CD4-positive, alpha-beta T cell (primary cell): ENCODE measurements around the gene ARHGEF6. TPM values are rescaled to one million over a fixed set of nuclear protein-coding genes. Genes with fewer than 3 reads are reported as not detected.
A peak's percentile ranks its signal among the peaks of the same experiment; 100 is the strongest.

ENCODE experiments used
- ATAC-seq: fragments of 200-7000 bp; cut with Tn5 transposase; one replicate; pipeline ENCODE4 v1.10.0; 2022; ENCODE audit warnings: mild to moderate bottlenecking; ENCODE audit not compliant: poor library complexity
- CTCF ChIA-PET: fragments of 350-600 bp; sonication (Branson Sonifier 250); formaldehyde crosslinking; loops from one replicate; lab custom pipeline; 2021; ENCODE audit warnings: antibody characterized with exemption, inconsistent platforms; lab: Charles Lee
- POLR2A ChIA-PET: fragments of 350-600 bp; sonication (Branson Sonifier 250); formaldehyde crosslinking; loops from one replicate; lab custom pipeline; 2021; ENCODE audit warnings: antibody characterized with exemption, inconsistent platforms; lab: Charles Lee
- DNase-seq, 14 experiments: peaks; one replicate each; pipeline ENCODE4 v3.0.0-alpha.2; 2013 to 2020; ENCODE audit warnings: mixed read lengths in 2 of 14
- H3K27ac ChIP-seq, 2 donors: one replicate each; pipeline versions ENCODE4 v1.5.1 to v1.7.0; 2013; ENCODE audit warnings: low read length in 2 of 2, low read depth in 1 of 2, mild to moderate bottlenecking in 1 of 2
- H3K27me3 ChIP-seq, 2 experiments: 1 replicate in 1 of 2; 2 replicates in 1 of 2; pipeline versions ENCODE4 v1.6.1 to v1.7.0; 2013; ENCODE audit warnings: low read length in 2 of 2, control low read depth in 1 of 2, mild to moderate bottlenecking in 1 of 2, moderate library complexity in 1 of 2; ENCODE audit not compliant: insufficient read depth in 2 of 2, control insufficient read depth in 1 of 2
- H3K36me3 ChIP-seq: one replicate; pipeline ENCODE4 v1.6.1; 2013; ENCODE audit warnings: low read length, control low read depth; ENCODE audit not compliant: insufficient read depth
- H3K4me1 ChIP-seq: one replicate; pipeline ENCODE4 v1.6.1; 2013; ENCODE audit warnings: low read length, control low read depth; ENCODE audit not compliant: insufficient read depth
- H3K4me3 ChIP-seq: one replicate; pipeline ENCODE4 v1.5.1; 2013; ENCODE audit warnings: mild to moderate bottlenecking, low read length, moderate library complexity
- H3K9me3 ChIP-seq, 2 experiments: 1 replicate in 1 of 2; 2 replicates in 1 of 2; pipeline versions ENCODE4 v1.6.1 to v1.7.0; 2013; ENCODE audit warnings: low read length in 2 of 2, mild to moderate bottlenecking in 2 of 2, control low read depth in 1 of 2, moderate library complexity in 1 of 2; ENCODE audit not compliant: control insufficient read depth in 1 of 2, insufficient read depth in 1 of 2
- H3K27ac Mint-ChIP-seq: one replicate; pipeline ENCODE4 v1.8.0; 2020; ENCODE audit warnings: mixed read lengths
- H3K27me3 Mint-ChIP-seq: one replicate; pipeline ENCODE4 v1.8.0; 2021; ENCODE audit warnings: mixed read lengths
- H3K36me3 Mint-ChIP-seq: one replicate; pipeline ENCODE4 v1.8.0; 2021; ENCODE audit warnings: low read depth, mixed read lengths
- H3K4me1 Mint-ChIP-seq: one replicate; pipeline ENCODE4 v1.8.0; 2021; ENCODE audit warnings: low read depth, mixed read lengths
- H3K4me3 Mint-ChIP-seq: one replicate; pipeline ENCODE4 v1.8.0; 2020; ENCODE audit warnings: mild to moderate bottlenecking, mixed read lengths
- H3K9me3 Mint-ChIP-seq: one replicate; pipeline ENCODE4 v1.8.0; 2020; ENCODE audit warnings: mixed read lengths
- intact Hi-C, 2 experiments: fragments of 100-400 bp; cut with DNase I in 1 of 2; cut with micrococcal nuclease in 1 of 2; formaldehyde crosslinking; loops; one replicate each; pipeline versions ENCODE4 v1.15.1 to v1.9.0; 2023 to 2025; cut with DNase I, micrococcal nuclease
- total RNA-seq, 174 experiments: library from RNA in 2 of 174; stranded (reverse) in 2 of 174; gene quantifications; one replicate each; pipeline ENCODE4 v1.2.3 and lab custom pipeline; 2021 to 2026
- TF ChIP-seq, protein P1 (sequence below): fragments of 200-600 bp; IDR thresholded peaks from one replicate; pipeline ENCODE4 v1.8.0; 2022; ENCODE audit warnings: antibody characterized with exemption, mild to moderate bottlenecking

Gene ARHGEF6
- total RNA-seq, 2 experiments from 2014 or later = 43.3 to 45.3 TPM

DNA sequence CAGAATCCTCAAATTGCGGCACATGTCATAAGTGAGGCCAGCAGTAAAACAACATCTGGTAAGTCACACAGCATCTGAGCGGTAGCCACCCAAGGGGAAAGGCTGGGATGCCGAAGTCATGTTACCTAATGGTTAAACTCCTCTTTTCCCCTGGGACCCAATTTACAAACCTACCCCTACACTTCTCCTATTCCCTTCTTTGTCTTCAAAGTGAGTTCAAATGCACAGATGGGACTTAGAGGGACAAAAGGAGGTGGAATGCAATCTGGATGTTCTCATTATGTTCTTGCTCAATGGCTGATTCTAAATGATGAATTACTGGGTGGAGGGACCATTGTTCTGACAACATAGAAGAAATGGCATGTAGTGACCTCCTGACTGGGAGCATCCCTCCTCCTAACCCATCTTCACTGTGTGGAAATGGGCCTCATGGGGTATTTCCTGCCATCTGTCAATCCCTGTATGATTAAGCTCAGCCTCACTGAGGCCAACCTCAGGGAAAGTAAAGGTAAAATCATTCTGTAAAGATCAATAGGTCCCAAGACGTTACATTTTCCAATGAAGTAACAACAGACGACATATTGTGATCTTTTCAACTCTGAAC is 124.3 kb downstream of the ARHGEF6 start:
- DNase-seq = no peak
- POLR2A ChIA-PET = interaction anchor here (1.3 to 4.5 kb wide), 5 partner anchors 9 to 47 kb away, joined by 4 to 72 read pairs (median 32); no protein-coding TSS in a partner anchor
- intact Hi-C loops = no loop called here

DNA sequence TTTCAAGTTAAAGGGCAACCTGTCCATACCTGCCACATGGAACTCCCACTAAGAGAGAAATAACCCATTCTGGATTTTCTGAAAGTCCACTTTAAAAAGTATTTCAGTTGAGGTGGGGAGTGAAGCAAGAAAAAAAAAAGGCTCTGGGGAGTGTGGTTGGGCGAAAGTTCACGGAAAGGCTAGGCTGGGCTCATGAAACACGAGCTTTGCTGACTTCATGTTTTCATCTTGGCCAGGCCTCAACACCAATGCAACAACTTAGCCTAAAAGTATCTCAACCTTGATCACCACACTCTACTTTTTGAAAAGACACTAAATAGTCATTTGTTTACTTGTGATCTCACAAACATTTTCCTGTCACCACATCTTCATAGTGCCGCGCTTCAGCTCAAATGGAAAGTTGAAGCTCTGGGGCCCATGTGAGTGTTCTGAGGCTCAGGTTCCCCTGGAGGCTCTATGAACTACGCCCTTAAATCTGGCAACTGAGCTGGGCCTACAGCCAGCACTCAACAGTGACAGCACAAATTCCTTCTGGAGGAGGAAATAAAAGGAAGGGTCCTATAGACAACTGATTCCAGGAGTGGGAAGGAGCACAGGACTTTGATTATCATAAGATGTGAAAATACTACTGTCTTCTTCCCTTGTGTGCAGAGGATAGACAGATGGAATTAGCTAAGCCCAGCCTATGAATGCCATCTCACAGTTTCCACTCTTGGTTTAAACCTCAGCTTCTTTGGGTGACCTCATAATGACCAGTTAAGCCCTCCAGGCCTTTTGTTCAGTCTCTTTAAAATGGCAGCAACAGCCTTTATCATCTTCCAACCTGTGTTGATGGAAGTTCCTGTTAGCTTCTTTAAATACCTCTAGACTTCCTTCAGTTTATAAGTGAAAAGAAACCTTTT is 127.7 kb downstream of the ARHGEF6 start:
- TF ChIP-seq, protein P1, sequence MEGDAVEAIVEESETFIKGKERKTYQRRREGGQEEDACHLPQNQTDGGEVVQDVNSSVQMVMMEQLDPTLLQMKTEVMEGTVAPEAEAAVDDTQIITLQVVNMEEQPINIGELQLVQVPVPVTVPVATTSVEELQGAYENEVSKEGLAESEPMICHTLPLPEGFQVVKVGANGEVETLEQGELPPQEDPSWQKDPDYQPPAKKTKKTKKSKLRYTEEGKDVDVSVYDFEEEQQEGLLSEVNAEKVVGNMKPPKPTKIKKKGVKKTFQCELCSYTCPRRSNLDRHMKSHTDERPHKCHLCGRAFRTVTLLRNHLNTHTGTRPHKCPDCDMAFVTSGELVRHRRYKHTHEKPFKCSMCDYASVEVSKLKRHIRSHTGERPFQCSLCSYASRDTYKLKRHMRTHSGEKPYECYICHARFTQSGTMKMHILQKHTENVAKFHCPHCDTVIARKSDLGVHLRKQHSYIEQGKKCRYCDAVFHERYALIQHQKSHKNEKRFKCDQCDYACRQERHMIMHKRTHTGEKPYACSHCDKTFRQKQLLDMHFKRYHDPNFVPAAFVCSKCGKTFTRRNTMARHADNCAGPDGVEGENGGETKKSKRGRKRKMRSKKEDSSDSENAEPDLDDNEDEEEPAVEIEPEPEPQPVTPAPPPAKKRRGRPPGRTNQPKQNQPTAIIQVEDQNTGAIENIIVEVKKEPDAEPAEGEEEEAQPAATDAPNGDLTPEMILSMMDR = no peak
- H3K36me3 ChIP-seq = peaks cover 79% of the 10 kb centered on the region
- Mint-ChIP-seq H3K27ac (peak overlapping the region; percentile 92), H3K36me3 (peaks cover 100% of the 10 kb centered on the region), H3K9me3 (no peaks in the 10 kb centered on the region), H3K4me1 (peaks cover 69% of the 10 kb centered on the region), H3K4me3 (peak overlapping the region; percentile 99), H3K27me3 (no peaks in the 10 kb centered on the region)
- no peaks in the 10 kb centered on the region for H3K27me3 ChIP-seq
- DNase-seq (peak in 6 of 14 experiments; percentile 11 to 44 (median 29)), ATAC-seq (peak; percentile 50)
- H3K27ac ChIP-seq = peak overlapping the region; percentile 58 to 67
- no peaks in the 10 kb centered on the region for H3K9me3 ChIP-seq
- POLR2A ChIA-PET = interaction anchor here (0.5 to 8.0 kb wide), 18 partner anchors 9 to 228 kb away, joined by 3 to 85 read pairs (median 6); partner anchors contain the start of genes HTATSF1 and RBMX
- intact Hi-C loops = loop anchor here (2.0 to 5.0 kb wide), 3 partner anchors 18 to 41 kb away; no protein-coding TSS in a partner anchor
- peaks cover 38% of the 10 kb centered on the region for H3K4me1 ChIP-seq
- H3K4me3 ChIP-seq = peak overlapping the region; percentile 80
- CTCF ChIA-PET = no interaction called here

More for the DNA sequence above, 124.3 kb downstream of the ARHGEF6 start:
- H3K4me3 Mint-ChIP-seq = peak overlapping the region; percentile 99
- Histone ChIP-seq H3K4me1 (peaks cover 66% of the 10 kb centered on the region), H3K4me3 (peak overlapping the region; percentile 36), H3K36me3 (peaks cover 91% of the 10 kb centered on the region), H3K27ac (peak overlapping the region; percentile 74 to 75), H3K27me3 (no peaks in the 10 kb centered on the region), H3K9me3 (no peaks in the 10 kb centered on the region)
- H3K4me1 Mint-ChIP-seq = peaks cover 100% of the 10 kb centered on the region
- CTCF ChIA-PET = no interaction called here
- no peaks in the 10 kb centered on the region for H3K27me3 Mint-ChIP-seq
- H3K27ac Mint-ChIP-seq = peak overlapping the region; percentile 92
- H3K36me3 Mint-ChIP-seq = peaks cover 100% of the 10 kb centered on the region
- TF ChIP-seq, protein P1 = no peak
- H3K9me3 Mint-ChIP-seq = no peaks in the 10 kb centered on the region
- no peak for ATAC-seq

DNA sequence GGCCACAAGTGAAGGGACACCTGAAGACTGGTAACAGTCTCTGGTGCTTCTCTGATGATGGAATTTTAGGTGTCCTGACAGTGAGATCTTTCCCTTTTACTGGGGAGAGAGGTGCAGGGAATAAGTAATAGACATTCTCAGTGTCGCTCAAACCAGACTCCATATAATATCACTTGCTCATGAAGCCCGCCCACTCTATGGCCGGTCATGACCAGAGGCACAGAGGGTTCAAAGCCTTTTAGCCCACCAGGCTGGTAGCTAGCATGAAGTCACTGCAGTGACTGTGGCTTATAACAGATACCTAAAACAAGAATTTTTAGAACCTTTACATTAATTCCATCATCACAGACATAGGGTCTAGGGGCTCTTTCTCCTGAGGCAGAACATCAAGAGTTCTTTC is 129.9 kb downstream of the ARHGEF6 start:
- ATAC-seq (no peak), DNase-seq (no peak)
- peak overlapping the region; percentile 80 for H3K4me3 ChIP-seq
- H3K27ac Mint-ChIP-seq = peak overlapping the region; percentile 92
- peaks cover 57% of the 10 kb centered on the region for H3K36me3 ChIP-seq
- intact Hi-C loops = loop anchor here (1.0 to 5.0 kb wide), 4 partner anchors 8 to 44 kb away; no protein-coding TSS in a partner anchor
- POLR2A ChIA-PET = interaction anchor here (1.0 to 8.0 kb wide), 9 partner anchors 8 to 47 kb away, joined by 3 to 85 read pairs (median 19); no protein-coding TSS in a partner anchor
- H3K4me1 ChIP-seq = peaks cover 22% of the 10 kb centered on the region
- TF ChIP-seq, protein P1 = no peak
- peaks cover 68% of the 10 kb centered on the region for H3K4me1 Mint-ChIP-seq
- CTCF ChIA-PET = interaction anchor here (0.7 to 3.3 kb wide), 4 partner anchors 42 to 384 kb away, joined by 3 to 10 read pairs (median 4); no protein-coding TSS in a partner anchor
- peak overlapping the region; percentile 99 for H3K4me3 Mint-ChIP-seq
- no peaks in the 10 kb centered on the region for H3K27me3 Mint-ChIP-seq
- no peaks in the 10 kb centered on the region for H3K27me3 ChIP-seq
- H3K27ac ChIP-seq = peak overlapping the region; percentile 58 to 67
- no peaks in the 10 kb centered on the region for H3K9me3 ChIP-seq
- peaks cover 82% of the 10 kb centered on the region for H3K36me3 Mint-ChIP-seq
- H3K9me3 Mint-ChIP-seq = no peaks in the 10 kb centered on the region
